HG03139 (cell line): ENCODE measurements around the gene IFI27L1.
A peak's percentile ranks its signal among the peaks of the same experiment; 100 is the strongest.

Source experiments
- ATAC-seq: cut with Tn5 transposase; IDR thresholded peaks from one replicate; pipeline ENCODE4 v1.9.1; 2021; ENCODE audit not compliant: unreplicated experiment

Gene IFI27L1

GRCh38 chr14:94080621-94081385, at the start of gene IFI27L1, which contains the start of gene DDX24:
Gene IFI27L1 (plus strand): TSS chr14:94081310. CDS start chr14:94096938, 15,628 bp downstream.
Gene DDX24 (minus strand): TSS chr14:94081202. CDS start chr14:94079742, 1,460 bp downstream.
- peak; percentile 98 for ATAC-seq

DNA sequence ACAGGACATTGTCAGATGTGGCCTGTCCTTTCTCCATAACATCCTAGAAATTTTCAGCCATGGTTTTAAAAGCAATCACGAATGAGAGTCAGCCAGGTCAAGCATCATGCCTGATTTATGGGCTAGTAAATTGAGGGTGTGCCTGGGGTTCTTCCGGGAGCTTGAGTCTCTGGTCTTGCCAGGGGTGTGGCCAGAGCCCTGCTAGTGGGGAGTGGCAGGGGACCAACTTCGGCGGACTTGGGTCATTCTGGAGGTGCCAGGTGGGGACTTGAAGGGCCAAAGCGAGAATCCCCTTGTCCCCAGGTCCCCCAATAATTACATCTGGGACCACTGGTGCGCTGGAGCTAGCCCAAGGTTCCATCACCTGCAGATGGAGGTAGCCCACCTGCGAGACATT, 49.2 kb upstream of the IFI27L1 start:
- no peak for ATAC-seq

DNA sequence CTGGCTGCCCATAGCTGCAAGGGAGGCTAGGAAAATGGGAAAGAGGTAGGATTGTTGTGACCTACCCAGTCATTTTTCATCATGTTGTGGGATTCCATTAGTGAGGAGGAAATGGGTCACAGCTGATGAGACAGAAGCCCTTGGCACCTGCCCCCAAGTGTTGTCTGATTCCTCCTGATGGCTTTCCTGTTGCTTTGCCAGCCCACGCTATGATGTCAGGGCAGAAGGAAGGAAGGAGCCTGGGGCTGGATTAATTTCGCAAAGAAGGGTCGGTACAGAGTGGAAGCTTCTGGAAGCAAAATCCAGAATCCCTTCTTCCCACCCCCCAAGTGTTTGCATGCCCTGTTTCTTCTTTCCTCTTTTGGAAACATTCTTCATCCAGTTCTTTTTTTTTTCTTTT, 46.2 kb upstream of the IFI27L1 start:
- no peak for ATAC-seq

GRCh38 chr14:94036313-94037167, 44.6 kb upstream of the IFI27L1 start:
- ATAC-seq = peak; percentile 91

DNA sequence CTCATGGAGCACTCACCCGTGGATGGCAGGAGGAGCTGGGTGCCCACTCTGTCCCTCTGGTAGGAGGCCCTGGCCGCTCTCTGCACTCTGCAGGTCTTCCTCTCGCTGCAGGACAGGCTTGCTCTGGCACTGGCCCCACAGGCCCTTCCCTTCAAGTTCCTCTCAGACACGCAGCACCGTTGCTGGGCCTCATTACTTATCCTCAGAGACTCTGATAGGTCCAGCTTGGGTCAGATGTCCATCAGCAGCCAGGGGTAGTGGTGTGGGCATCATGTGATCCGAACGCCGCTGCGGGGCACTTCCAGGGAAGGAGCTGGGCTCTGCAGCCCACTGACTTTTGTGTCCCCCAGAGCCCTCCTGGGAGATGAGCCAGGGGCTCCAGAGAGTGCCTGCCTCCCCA, 43.2 kb upstream of the IFI27L1 start:
- no peak for ATAC-seq

- no peak for ATAC-seq
Measured at GRCh38 chr14:94038510-94038909, 42.6 kb upstream of the IFI27L1 start.

DNA sequence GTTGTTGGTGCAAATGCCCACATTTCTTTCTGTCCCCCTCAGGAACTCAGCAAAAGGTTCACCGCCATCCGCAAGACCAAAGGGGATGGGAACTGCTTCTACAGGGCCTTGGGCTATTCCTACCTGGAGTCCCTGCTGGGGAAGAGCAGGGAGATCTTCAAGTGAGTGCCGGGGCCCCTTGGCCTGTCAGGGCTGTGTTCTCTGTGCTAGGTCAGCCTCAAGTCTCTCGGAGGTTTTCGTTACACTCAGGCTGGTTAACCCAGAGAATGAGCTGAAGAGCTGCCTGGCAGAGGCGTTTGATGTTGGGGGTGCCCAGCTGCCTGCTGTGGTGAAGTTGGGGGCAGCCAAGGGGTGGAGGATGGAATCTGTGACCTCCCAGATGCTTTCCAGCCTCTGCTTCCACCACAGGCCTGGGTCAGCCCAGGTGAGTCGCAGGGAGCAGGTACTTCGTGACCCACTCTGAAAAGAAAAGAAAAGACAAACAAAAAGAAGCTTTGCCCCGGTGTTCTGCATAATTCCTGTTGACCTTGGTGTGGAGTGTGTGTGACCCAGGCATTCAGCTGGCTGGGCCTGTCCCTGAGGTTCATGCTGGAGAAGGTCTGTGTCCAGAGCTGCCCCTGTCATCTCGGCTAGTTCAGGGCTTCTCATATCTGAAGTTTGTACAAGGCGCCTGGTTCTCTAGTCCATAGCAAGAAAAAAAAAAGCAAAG, 42.0 kb upstream of the IFI27L1 start:
- ATAC-seq = no peak

- ATAC-seq = no peak
Measured at GRCh38 chr14:94040247-94040646, 40.9 kb upstream of the IFI27L1 start.

DNA sequence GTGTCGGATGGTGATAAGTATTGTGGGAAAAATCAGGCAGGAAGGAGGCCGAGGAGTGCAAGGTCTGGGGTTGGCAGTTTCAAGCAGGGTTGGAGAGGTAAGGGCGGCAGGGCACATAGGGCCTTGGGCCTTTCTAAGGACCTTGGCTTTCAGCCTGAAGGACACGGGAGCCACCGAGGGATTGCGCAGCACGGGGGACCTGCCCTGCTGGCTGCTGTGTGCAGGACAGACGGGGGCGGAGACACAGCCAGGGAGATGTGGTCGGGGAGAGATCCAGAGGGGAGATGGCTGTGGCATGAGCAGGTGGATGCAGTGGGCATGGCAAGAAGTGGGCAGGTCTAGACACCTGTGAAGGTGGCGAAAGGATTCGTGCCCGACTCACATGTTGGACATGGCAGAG, 40.3 kb upstream of the IFI27L1 start:
- ATAC-seq = no peak

GRCh38 chr14:94041551-94042346, 39.4 kb upstream of the IFI27L1 start:
- no peak for ATAC-seq

DNA sequence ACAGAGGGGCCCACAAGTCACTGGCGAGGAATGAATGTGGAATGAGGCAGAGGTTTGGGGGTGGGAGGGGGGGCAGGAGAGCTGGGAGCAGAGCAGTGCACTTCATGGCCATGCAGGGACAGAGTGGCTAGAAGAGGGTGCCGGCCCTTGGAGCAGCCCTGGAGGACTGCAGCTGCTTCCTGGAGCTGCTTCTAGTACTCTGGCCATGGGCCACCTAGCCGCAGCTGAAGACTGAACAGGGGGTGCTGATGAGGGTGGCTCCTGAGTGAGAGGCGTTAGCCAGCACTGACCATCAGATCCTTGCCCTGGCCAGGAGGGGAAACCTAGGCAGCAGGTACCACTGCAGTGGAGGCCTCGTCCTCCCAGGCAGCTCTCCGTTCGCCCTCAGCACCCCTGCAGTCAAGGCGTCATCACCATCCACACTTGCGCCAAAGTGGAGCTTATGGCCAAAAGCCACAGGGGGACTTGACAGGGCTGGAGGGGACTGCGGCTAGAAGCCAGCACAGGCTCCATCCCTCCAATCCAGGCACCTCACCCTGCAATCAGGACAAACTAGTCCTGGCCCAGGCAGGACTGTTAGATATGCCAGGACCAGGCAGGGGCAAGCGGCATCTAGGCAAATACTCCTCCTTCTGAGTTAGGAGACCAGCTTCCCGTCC, 38.5 kb upstream of the IFI27L1 start:
- no peak for ATAC-seq

DNA sequence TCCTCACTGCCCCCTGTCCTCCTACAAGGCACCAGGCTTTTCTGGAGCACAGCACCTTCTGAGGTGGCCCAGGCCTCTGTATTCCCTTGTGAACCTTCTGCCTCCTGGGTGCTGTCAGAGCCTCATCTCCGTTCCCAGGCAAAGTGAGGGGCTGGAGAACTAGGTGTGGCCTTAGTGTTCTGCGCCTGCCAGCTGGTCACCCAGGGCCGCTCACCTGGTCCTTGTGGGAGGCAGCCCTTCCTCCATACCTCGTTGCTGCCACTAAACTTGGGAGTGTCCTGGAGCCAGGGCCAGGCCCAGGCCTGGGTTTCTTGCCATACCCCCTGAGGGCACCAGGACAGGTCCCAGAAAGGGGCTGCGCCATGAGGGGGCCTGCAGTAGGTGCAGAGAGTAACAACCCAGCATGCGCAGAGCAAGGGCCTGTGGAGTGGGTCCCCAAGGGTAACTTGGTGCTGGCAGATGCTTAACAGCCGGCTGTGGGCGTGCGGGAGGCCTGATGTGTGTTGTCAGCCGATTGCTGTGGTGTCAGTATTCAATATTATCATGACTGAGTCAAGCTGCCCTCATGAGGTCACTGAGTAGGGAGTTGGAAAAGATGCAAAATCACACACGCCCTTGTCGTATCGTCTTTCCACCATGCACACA, 37.9 kb upstream of the IFI27L1 start:
- no peak for ATAC-seq

- no peak for ATAC-seq
Measured at GRCh38 chr14:94043756-94044475, 37.2 kb upstream of the IFI27L1 start.

DNA sequence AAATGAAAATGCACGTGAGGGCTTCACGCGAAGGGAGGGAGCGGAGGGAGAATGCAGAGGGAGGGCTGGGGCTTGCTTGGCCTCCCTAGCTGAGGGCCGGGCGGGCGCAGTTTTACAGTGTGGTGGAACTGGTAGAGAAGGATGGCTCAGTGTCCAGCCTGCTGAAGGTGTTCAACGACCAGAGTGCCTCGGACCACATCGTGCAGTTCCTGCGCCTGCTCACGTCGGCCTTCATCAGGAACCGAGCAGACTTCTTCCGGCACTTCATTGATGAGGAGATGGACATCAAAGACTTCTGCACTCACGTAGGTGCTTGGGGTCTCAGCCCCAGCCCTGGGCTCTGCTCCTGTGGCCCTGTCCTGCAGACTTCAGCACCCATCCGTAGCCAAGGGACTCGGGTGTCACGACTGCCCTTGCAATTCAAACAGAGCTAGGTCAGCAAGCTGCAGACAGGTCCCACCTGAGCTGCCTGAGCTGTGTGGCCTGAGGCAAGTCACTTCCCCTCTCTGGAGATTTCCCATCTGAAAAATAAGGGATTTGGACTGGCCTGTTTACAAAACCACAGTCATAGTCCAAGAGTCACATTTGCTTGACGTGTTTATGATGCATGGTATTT, 36.5 kb upstream of the IFI27L1 start:
- ATAC-seq = no peak

DNA sequence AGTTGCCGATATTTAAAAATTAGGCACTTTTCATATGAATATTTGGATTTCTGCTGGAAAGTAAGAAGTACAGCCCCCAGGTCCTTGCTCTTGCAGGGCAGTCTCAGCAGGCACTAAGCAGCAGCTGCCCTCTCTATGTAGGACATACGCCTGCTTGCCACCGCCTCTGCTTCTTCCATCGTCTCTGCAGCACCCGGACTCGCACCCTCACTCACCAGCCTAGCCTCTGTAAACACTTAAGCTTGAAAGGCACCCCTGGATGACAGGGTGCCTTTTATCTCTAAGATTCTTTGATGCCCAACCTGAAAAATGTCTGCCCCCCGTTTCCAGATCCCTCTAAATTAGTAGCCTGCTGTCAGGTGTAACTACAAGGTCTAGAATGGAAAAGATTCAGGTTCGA, 36.0 kb upstream of the IFI27L1 start:
- ATAC-seq = no peak

DNA sequence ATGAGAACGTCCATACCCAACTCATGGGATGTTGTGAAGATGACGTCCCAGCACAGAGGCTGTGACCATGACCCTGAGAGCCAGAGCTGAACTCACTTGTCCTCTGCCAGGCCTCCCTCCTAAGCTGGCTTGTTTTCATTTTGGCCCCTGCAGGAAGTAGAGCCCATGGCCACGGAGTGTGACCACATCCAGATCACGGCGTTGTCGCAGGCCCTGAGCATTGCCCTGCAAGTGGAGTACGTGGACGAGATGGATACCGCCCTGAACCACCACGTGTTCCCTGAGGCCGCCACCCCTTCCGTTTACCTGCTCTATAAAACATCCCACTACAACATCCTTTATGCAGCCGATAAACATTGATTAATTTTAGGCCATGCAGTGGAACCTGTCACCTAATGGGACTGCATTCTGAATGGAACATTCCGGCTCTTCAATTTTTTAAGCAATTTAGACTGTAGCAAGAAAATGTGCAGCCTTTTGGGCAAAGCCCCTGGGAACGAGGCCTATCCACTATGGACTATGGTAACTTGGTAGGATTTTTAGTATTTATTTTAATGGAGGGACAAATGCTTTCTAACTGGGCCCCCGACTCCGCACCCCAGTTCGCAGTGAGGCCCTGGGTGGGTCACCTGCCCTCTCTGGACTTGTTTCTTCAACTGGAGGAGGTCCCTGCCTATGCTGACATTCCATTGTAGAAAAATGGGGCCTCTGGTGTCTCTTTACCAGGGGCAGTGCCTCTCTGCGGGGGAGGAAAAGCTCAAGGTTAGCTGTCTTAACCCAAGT, 35.4 kb upstream of the IFI27L1 start:
- ATAC-seq = no peak

DNA sequence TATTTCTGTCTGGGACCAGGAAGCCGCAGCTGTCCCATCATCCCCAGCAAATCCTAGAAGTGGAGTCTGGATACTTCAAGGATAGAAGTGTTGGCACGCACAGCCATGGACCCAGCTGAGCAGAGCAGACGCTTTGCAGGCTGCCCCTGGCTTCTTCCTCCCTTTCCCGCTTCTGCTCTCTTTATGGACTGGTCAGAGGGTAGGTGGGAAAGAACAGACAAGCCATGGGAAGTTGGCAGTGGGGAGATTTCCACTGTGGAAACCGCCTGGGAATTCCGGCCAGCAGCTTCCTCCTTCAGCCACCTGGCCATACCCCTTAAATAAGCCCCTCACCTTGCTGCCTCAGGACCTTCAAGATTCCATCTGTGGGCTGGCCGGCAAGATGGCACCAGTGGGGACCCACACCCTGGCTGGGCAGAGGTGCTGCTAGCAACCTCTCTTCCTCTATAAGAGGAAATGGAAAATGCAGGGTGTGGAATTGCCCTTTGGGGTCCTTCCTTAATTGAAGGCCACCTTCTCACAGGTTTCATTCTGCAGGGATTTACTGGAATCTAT, 34.3 kb upstream of the IFI27L1 start:
- ATAC-seq = no peak
